GM19463 (cell line): Measurements from ENCODE around the gene GADD45B.
"Not testable (repeated sequence)": the region's sequence is repeated elsewhere in the genome, so short reads cannot be mapped to it uniquely, and the experiment has no call there.

Source experiments
- ATAC-seq: cut with Tn5 transposase; IDR thresholded peaks from one replicate; pipeline ENCODE4 v1.9.1; 2021; ENCODE audit warnings: mild to moderate bottlenecking, moderate library complexity; ENCODE audit not compliant: unreplicated experiment

The GADD45B gene

GRCh38 chr19:2468596-2468995, 7.3 kb upstream of the GADD45B start:
- ATAC-seq = no peak

- no peak for ATAC-seq
Observed at GRCh38 chr19:2469102-2469914, 6.6 kb upstream of the GADD45B start.

GRCh38 chr19:2469915-2470200, 6.1 kb upstream of the GADD45B start:
- not testable (repeated sequence) for ATAC-seq

- no peak for ATAC-seq
Observed at GRCh38 chr19:2474232-2475017, 1.5 kb upstream of the GADD45B start.

- ATAC-seq = peak; percentile 4
Observed at GRCh38 chr19:2475018-2475701, 767 bp upstream of the GADD45B start.

- ATAC-seq = peak; percentile 6
Observed at GRCh38 chr19:2476451-2477140, 669 bp downstream of the GADD45B start.

GRCh38 chr19:2477141-2477710, 1.3 kb downstream of the GADD45B start:
- no peak for ATAC-seq

GRCh38 chr19:2477732-2478191, 1.8 kb downstream of the GADD45B start:
- ATAC-seq = no peak

GRCh38 chr19:2478278-2478755, 2.4 kb downstream of the GADD45B start:
- ATAC-seq = no peak

GRCh38 chr19:2478756-2479555, 3.0 kb downstream of the GADD45B start:
- no peak for ATAC-seq

- ATAC-seq = no peak
Observed at GRCh38 chr19:2479556-2480194, 3.7 kb downstream of the GADD45B start.

- no peak for ATAC-seq
Observed at GRCh38 chr19:2481466-2481865, 5.5 kb downstream of the GADD45B start.

GRCh38 chr19:2482354-2483038, 6.6 kb downstream of the GADD45B start:
- no peak for ATAC-seq

GRCh38 chr19:2483084-2483483, 7.2 kb downstream of the GADD45B start:
- ATAC-seq = no peak

GRCh38 chr19:2483484-2484151, 7.7 kb downstream of the GADD45B start:
- ATAC-seq = no peak

- ATAC-seq = no peak
Observed at GRCh38 chr19:2484178-2484937, 8.4 kb downstream of the GADD45B start.

- ATAC-seq = no peak
Observed at GRCh38 chr19:2485428-2485827, 9.5 kb downstream of the GADD45B start.
